Frontal cortex (tissue), 4 donors: ENCODE data around the gene NDNF. TPM values are rescaled to one million over a fixed set of nuclear protein-coding genes. Genes with fewer than 3 reads are reported as not detected.

ENCODE experiments used
- DNase-seq, 2 donors: peaks; one replicate each; pipeline ENCODE4 v3.0.0; 2012; ENCODE audit warnings: low spot score in 2 of 2
- FAIRE-seq: peaks from 2 replicates; lab custom pipeline; 2012; peaks lifted over from hg19 to GRCh38; lab: Jason Lieb, UNC
- total RNA-seq: library from RNA; depleted of rRNA; stranded (reverse); fragments of >200 nt; gene quantifications from one replicate; pipeline ENCODE4 v1.2.3, GENCODE V29; 2014
- donor health status: control.
- donor health status: control.
- donor health status: control.

NDNF gene, protein sequence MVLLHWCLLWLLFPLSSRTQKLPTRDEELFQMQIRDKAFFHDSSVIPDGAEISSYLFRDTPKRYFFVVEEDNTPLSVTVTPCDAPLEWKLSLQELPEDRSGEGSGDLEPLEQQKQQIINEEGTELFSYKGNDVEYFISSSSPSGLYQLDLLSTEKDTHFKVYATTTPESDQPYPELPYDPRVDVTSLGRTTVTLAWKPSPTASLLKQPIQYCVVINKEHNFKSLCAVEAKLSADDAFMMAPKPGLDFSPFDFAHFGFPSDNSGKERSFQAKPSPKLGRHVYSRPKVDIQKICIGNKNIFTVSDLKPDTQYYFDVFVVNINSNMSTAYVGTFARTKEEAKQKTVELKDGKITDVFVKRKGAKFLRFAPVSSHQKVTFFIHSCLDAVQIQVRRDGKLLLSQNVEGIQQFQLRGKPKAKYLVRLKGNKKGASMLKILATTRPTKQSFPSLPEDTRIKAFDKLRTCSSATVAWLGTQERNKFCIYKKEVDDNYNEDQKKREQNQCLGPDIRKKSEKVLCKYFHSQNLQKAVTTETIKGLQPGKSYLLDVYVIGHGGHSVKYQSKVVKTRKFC
- 4.1 TPM for total RNA-seq

DNA sequence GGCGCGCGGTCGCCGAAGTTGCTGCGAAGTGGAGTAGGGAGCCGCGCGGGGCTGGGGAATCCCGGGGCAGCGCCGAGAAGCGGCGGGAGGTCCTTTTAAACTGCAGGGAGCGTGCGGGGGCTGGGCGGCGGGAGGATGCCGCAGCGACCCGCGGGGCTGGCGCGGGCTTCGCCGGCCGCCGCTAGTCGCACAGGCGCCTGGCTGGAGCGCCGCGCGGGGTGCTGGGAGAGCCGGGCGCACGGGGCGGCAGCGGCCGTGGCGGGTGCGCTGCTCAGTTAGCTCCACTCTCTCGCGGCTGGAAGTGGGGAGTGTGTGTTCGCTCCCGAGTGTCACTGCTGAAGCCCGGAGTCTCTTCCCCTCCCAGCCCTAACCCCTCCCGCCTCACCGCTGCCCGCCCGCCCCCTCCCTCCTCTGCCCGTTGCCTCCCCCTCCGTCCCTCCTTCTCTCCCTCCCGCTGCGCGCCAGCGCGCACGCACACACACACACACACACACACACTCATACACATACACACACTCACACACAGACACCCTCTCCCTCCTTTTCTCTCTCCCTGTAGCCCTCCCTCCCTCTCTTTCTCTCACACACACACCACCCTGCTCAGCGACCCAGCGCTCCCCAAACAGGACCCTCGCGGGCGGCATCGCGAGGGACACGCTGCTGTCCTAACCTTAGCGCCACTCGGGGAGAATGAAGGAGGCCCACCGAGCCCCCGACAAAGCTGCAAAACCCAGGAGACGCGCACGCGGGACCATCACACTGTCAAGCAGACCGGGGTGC, at the start of gene NDNF:
TSS of gene NDNF (minus strand) at position 312 of the 780 bp plus-strand sequence. CDS start 26,698 bp downstream, outside the sequence.
- DNase-seq: peak; percentile 24 to 41
- FAIRE-seq: no peak

DNA sequence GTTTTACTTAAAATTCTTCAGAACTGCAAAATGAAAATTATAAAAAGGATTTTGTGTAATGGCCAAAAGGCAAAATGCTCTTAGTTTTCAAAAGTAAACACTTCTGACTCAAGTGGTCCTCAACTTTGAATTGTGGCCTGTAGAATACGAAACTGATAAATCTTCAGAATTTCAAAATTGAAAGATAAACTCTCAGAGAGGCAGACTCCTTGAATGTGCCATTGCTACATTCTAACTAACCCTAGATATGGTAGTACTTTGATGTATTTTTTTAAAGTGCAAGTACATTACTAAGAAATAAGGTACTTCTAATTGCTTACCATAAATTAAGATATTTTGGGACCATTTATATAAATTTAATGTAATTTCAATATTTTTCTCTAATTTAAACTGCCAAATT, 47.4 kb upstream of the NDNF start:
- DNase-seq (no peak), FAIRE-seq (no peak)

DNA sequence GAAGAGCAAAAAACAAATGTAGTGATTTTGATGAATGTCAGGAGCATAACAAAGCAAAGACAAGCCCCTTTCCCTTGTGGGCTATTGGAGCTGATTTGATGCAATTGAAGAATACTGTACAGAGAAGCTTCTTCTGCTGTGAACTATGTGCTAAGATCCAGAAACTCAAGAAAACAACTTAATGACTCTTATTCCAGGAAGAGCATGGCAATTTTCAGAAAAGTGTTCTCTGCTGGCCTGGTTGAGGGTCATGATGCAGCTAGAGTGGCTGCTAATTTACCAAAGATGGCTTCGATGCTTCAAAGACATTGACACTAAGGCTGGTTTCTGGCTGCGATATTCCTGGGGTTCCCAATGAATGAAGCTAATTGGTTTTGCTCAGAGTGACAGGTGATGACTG, 46.0 kb upstream of the NDNF start:
- FAIRE-seq (no peak), DNase-seq (no peak)

DNA sequence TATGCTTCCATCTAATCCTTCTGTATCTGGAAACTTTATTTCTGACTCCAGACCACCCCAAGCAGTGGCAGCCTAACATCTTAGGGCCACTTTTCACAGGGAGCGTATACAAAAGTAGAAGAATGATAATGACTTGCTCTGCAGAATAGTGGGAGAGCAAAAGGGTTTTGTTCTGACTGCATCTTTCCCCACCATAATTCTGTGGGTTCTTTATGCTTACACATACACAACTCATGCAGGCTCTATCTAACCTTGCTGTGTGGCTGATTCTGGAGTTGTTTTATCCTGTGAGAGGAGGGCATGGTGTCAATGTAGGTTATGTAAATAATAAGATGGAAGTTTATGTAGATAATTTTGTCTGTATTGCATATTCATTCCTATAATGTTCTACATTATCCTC, 42.4 kb upstream of the NDNF start:
- FAIRE-seq: no peak

DNA sequence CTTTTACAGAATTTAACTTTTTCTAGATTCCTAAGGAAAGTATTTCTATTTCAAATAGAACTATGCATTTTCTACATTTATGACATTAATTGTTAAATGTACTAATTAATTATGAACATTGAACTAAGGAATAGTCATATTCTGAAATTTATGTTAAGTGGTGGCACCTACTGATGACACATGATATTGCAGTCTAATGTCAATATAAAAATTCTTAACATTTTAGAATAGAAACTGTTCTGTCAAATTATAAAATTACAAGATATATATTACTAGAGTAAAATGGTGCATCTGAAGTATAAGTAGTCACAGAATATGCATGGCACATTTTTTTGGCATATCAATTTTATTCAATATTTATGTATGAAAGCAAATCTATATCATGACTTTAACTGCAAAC, 40.2 kb upstream of the NDNF start:
- FAIRE-seq: peak; percentile 88
- DNase-seq: no peak

More for the DNA sequence above, 42.4 kb upstream of the NDNF start:
- DNase-seq: no peak

DNA sequence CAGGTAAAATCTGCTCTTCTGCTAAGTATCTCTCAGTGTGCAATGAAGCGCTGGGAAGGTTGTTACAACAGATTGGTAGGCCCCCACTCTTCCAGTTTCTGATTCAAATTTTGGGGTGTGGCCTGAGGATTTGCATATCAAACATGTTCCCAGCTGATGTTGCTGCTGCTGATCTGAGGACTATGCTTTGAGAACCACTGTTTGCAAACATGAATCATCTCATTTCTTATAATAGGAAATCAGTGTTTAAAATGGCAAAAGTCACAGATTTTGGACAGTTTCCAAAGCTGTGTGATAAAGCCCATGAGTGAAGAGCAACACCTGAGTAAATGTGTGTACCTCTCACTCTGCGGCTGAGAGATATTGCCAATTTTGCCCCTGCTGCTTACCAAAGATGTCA, 36.2 kb upstream of the NDNF start:
- DNase-seq (no peak), FAIRE-seq (no peak)

DNA sequence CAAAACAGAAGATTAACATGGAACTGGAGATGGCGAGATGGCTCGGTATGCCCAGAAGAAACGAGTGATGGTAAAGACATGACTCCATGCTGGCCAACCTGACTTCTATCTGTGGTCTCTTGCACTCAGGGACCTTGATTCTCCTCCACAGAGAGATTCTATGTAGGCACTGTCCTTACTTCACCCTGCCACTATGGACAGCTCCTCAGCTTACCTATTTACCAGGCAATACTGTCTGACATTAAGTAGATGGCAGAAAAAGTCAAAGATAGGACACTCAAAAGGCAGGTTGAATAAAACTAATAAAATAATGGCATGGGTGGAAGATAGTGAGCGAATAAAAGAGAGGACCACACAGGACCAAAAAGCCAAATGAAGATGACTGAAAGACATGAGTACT, 35.2 kb upstream of the NDNF start:
- no peak for DNase-seq
- no peak for FAIRE-seq

DNA sequence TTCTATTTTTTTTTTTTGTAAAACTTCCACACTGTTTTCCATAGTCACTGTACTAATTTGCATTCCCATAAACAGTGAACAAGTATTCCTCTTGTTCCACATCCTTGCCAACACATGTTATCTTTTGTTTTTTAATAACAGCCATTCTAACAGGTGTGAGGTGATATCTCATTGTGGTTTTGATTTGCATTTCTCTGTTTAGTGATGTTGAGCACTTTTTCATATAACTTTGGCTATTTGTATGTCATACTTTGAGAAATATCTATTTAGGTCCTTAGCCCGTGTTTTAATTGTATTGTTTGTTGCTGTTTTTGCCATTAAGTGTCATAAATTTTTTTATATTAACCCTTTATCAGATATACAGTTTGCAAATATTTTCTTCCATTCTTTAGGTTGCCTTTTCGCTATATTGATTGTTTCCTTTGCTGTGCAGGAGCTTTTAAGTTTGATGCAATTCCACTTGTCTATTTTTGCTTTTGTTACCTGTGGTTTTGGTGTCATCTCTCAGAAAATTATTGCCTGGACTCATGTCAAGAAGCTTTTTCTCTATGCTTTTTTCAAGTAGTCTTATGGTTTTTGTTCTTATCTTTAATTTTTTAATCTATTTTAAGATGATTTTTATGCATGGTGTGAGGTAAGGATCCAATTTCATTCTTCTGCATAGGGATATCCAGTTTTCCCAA, 27.9 kb upstream of the NDNF start:
- FAIRE-seq (no peak), DNase-seq (no peak)

DNA sequence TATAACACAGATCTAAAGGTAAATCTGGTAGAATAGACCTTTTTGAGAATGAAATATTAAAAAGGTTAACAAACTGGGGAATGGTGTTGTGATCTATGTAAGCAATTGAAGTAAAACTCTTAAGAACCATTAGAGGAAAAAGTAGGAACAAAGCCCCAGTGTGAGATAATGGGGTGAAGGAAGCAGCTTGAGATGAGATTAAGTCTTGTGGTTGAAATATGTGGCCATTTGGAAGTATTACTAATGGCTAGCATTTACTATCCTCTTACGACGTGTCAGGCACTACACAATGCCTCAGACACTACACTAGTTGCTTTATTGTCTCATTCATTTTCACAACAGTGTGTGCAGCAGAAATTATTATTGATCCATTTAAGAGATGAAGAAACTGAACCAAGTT, 25.9 kb upstream of the NDNF start:
- FAIRE-seq (no peak), DNase-seq (no peak)

DNA sequence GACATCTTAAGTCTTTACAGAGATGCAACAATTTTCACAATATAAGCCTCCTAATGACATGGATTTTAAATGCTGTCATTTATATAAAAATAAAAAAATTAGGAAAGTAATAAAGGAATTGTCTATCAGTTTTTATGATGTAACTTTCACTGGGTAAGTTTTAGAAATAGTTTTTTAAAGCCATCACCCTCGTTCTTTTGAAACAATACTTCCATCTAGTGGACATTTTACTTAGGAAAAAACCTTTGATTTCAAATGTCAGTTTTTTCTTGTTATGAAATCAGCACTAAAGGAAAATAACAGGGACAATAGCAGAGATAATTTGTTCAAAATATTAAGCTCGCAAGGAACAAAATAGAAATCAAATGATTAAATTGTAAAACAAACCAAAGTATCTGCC, 24.3 kb upstream of the NDNF start:
- FAIRE-seq (peak; percentile 97), DNase-seq (peak in 1 of 2 donors; percentile 26)

DNA sequence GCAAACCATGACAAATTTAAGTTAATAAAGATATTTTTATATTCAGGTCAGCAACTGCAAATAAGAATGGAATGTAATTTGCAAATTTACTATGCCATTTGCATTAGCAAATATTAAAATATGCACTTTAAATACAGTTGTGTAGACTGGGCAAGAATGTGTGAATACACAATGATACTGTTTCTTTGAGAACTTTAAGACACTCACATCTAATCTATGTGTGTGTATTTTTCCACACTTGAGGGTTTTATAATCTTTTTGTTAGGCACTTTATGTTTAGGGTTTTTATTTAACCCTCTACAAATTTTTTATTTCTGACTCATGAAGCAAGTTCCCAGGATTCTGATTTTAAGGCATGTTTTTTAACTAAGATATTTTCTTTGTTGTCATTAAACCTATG, 23.9 kb upstream of the NDNF start:
- no peak for FAIRE-seq
- DNase-seq: no peak

DNA sequence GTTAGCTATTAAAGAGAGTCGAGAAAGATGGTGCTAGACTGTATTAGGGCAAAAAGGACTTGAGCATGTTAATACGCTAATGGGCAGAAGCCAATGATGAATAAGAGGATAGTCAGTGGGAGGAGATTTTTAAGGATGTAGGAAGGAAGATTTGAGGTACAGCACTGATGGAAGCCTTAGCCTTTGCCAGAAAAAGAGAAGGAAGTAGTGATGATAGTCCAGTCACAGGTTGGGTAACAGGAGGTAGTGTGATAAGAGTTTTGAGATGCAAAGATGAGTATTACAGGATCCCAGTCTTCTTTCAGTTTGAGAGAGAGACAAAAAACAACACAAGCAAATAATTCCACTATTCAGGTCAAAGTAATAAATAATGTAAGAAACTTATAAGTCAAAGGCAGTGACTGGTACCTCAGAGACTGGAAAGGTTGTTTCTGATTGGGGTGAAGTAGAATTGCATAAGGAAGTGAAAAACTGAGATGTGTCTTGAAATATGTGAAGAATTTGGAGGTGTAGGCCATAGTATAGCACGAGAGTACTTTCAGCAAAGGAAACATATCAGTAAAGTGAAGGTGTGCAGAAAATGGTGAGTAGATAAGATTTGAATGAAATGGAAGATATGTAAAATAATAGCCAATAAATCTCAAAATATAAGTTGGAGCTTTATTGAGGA, 22.1 kb upstream of the NDNF start:
- FAIRE-seq (no peak), DNase-seq (no peak)

DNA sequence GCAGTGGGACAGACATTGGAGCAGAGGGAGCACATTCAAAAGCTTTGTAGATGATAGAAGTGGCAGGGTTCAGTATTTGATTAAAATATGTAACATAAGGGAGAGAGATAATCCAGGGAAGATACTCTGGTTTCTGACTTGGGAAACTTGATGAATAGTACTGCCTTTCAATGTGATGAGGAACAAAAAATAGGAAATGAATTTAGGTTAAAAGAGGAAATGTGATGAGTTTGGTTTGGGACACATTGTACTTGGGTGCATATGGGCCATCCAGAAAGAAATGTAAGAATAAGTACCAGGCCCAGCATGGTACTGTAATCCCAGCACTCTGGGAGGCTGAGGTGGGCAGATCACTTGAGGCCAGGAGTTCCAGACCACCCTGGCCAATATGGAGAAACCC, 20.9 kb upstream of the NDNF start:
- no peak for DNase-seq
- FAIRE-seq: no peak

DNA sequence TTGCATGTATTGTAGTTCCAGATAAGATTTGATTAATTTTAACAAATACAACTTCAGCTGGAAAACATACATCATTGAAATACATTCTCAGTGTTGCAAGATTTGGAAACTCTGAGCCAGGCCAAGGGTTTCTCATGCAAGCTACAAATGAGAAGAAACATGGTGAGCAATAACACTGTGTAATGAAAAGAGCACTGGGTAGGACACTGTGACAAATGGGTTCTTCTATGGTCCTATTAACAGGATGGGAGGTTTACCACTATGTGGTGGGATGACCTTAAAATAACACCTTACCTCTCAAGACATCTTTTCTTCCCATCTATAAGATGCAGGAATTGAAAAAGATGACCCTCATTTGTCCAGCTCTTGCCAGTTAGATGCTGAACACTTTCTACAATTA, 19.6 kb upstream of the NDNF start:
- DNase-seq: no peak
- FAIRE-seq: no peak

DNA sequence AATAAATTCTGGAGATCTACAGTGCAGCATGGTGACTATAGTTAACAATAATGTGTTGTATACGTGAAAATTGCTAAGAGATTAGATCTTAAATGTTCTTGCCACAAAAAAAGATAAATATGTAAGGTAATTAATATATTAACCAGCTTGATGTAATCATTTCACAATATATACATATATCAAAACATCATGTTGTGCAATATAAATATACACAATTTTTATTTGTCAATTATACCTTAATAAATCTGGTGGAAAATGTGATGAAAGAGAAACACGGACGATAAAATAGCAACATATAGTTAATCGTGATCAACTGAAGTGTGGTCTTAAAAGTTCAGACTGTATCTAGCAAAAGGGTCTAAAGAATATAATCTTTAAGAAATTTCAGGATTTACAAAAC, 16.5 kb upstream of the NDNF start:
- FAIRE-seq (no peak), DNase-seq (no peak)

DNA sequence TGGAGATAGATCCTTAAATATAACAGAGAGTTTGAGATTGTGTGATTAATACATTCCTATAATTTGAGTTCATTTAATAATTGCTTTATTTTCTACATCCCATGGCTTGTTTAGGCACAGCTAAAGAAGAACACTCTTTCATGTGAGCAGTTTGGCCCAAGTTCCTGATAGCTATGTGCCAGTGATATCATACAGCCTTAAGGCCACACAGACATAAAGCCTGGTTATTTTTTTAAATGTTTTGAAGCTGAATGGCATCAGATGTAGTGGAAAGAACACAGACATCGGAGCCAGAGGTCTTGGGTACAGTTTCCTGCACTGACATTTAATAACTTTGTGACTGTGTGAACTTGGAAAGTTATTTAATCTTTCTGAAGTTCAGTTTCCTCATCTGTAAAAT, 7.0 kb upstream of the NDNF start:
- DNase-seq (no peak), FAIRE-seq (no peak)

DNA sequence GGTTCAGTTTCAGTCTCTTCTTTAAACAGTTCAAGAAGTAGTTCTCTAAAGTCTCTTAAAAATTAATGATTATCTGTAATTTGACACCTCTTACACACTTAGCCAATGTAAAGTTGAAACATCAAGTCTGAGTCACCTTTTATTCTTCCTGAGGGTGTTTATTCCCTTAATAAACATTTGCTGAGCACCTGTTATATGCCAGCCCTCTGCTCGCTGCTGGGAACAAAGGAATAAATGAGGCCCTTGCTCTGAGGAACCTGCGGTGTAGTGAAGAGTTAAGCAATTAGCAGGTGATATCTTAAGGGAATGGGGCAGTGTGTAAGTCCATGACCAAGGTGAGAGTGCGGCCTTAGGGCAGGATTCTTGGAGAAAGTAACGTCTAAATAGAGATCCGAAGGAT, 5.2 kb upstream of the NDNF start:
- FAIRE-seq: no peak
- DNase-seq: no peak

DNA sequence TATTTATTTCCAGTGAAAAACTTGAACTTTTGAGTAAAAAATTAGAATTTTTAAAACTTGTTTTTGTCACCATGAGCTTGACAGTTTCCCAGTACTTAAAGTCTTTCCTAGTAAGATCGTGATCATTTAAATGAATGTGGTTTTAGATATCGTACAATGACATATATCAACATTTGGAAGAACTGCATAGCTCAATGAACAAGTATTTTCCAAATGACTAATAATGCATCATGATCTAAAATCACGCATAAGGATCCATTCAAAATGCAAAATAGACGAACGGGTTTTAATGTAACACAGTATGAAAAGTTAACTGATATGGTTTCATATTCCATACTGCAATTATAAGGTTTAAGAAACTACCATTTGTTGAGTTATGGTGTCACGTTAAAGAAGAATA, 4.1 kb upstream of the NDNF start:
- FAIRE-seq (no peak), DNase-seq (no peak)

DNA sequence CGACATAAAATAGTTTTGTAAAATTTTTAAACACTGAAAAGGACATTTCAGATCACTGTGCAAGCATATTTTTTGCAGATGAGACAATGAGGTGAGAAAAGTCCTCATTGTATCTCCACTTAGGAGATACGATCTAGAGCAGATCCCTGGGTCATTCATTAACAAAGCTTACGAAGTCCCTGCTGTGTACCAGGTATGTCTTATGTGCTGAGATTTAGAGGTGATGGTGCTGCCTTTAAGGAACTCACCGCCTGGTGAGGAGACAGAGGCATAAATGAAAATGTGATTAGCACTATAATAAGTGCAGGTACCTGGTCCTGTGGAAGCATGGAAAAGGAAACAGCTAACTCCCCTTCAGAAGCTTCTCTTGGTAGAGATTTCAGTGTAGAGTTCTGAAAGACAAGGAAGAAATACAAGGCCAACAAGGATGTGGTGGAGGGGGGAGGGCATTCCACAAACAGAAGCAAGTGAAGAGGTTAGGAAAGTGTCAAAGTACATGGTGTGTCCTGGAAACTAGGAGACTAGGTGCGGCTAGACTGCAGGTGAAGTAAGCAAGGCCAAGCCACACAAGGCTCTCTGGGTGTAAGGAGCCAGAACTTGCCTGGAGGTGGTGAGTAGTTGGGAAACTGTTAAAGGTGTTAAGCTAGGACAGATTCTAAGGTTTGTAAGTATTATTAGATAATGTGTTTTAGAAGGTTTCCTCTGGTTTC, 1.5 kb upstream of the NDNF start:
- DNase-seq: no peak
- FAIRE-seq: no peak
